ENCODE measurements around the gene MAP7D2.
A peak's percentile ranks its signal among the peaks of the same experiment; 100 is the strongest.

The MAP7D2 gene

GRCh38 chrX:20015422-20015821, 101.3 kb downstream of the MAP7D2 start:
- no peak for TF ChIP-seq CTCF (IDR thresholded peaks at IDR 0.05; ENCODE audit: insufficient read depth, low read depth, low read length, missing control alignments)
- DNase-seq (ENCODE audit: low read depth) = no peak
- H3K4me3 ChIP-seq (ENCODE audit: low read length) = no peak overlapping the region

GRCh38 chrX:20011608-20012007, 105.1 kb downstream of the MAP7D2 start:
- peak; percentile 2 for DNase-seq (ENCODE audit: low read depth)
- no peak for TF ChIP-seq CTCF (IDR thresholded peaks at IDR 0.05; ENCODE audit: insufficient read depth, low read depth, low read length, missing control alignments)
- no peak overlapping the region for H3K4me3 ChIP-seq (ENCODE audit: low read length)

GRCh38 chrX:20007962-20008622, 108.6 kb downstream of the MAP7D2 start:
- H3K4me3 ChIP-seq (ENCODE audit: low read length) = no peak overlapping the region
- no peak for TF ChIP-seq CTCF (IDR thresholded peaks at IDR 0.05; ENCODE audit: insufficient read depth, low read depth, low read length, missing control alignments)
- DNase-seq (ENCODE audit: low read depth) = no peak

- DNase-seq (ENCODE audit: low read depth) = no peak
- no peak overlapping the region for H3K4me3 ChIP-seq (ENCODE audit: low read length)
- no peak for TF ChIP-seq CTCF (IDR thresholded peaks at IDR 0.05; ENCODE audit: insufficient read depth, low read depth, low read length, missing control alignments)
Measured at GRCh38 chrX:20005883-20006282, 110.8 kb downstream of the MAP7D2 start.

GRCh38 chrX:20001588-20001987, 115.1 kb downstream of the MAP7D2 start:
- TF ChIP-seq CTCF (IDR thresholded peaks at IDR 0.05; ENCODE audit: insufficient read depth, low read depth, low read length, missing control alignments) = no peak
- DNase-seq (ENCODE audit: low read depth) = no peak

GRCh38 chrX:19991350-19991718, 125.4 kb downstream of the MAP7D2 start:
- H3K4me3 ChIP-seq (ENCODE audit: low read length) = peak overlapping the region; percentile 36
- DNase-seq (ENCODE audit: low read depth) = no peak

More at GRCh38 chrX:20001588-20001987, 115.1 kb downstream of the MAP7D2 start:
- H3K4me3 ChIP-seq (ENCODE audit: low read length) = no peak overlapping the region

More at GRCh38 chrX:19991350-19991718, 125.4 kb downstream of the MAP7D2 start:
- TF ChIP-seq CTCF (IDR thresholded peaks at IDR 0.05; ENCODE audit: insufficient read depth, low read depth, low read length, missing control alignments) = no peak

Data from epithelial cell of esophagus (primary cell).